Lung (tissue), 12 donors: Measurements from ENCODE around the gene LARGE1. TPM values are rescaled to one million over a fixed set of nuclear protein-coding genes. Genes with fewer than 3 reads are reported as not detected.
A peak's percentile ranks its signal among the peaks of the same experiment; 100 is the strongest.

Experiments
- ATAC-seq: fragments of 200-7000 bp; cut with Tn5 transposase; one replicate; pipeline ENCODE4 v1.9.1; 2020; ENCODE audit warnings: moderate number of reproducible peaks; ENCODE audit not compliant: insufficient read depth, low FRiP score
- DNase-seq, 3 donors: peaks; one replicate each; pipeline ENCODE4 v3.0.0-alpha.2; 2013 to 2017
- H3K27ac ChIP-seq, 2 donors: one replicate each; pipeline ENCODE4 v1.5.1; 2013; ENCODE audit warnings: mild to moderate bottlenecking in 2 of 2, moderate library complexity in 2 of 2, control low read depth in 1 of 2, inconsistent platforms in 1 of 2, low read depth in 1 of 2, low read length in 1 of 2
- H3K27me3 ChIP-seq, 3 donors: one replicate each; pipeline ENCODE4 v1.5.1; 2013; ENCODE audit warnings: low read length in 2 of 3; ENCODE audit not compliant: control insufficient read depth in 3 of 3, insufficient read depth in 3 of 3
- H3K36me3 ChIP-seq, 4 donors: one replicate each; pipeline ENCODE4 v1.5.1; 2013; ENCODE audit warnings: low read length in 4 of 4, mild to moderate bottlenecking in 1 of 4, moderate library complexity in 1 of 4; ENCODE audit not compliant: control insufficient read depth in 4 of 4, insufficient read depth in 4 of 4
- H3K4me1 ChIP-seq, 5 donors: one replicate each; pipeline ENCODE4 v1.5.1; 2013; ENCODE audit warnings: low read length in 5 of 5, mild to moderate bottlenecking in 2 of 5, moderate library complexity in 1 of 5; ENCODE audit not compliant: control insufficient read depth in 5 of 5, insufficient read depth in 5 of 5
- H3K4me3 ChIP-seq: one replicate; pipeline ENCODE4 v1.5.1; 2013; ENCODE audit warnings: mild to moderate bottlenecking, control low read depth, moderate library complexity
- H3K9ac ChIP-seq, 2 donors: one replicate each; pipeline ENCODE4 v1.5.1; 2013; ENCODE audit warnings: low read length in 2 of 2, control low read depth in 1 of 2; ENCODE audit not compliant: insufficient read depth in 1 of 2
- H3K9me3 ChIP-seq, 4 donors: one replicate each; pipeline ENCODE4 v1.5.1; 2013; ENCODE audit warnings: low read length in 3 of 4, mild to moderate bottlenecking in 1 of 4, moderate library complexity in 1 of 4; ENCODE audit not compliant: control insufficient read depth in 4 of 4, insufficient read depth in 3 of 4
- CTCF ChIP-seq: IDR thresholded peaks from 2 replicates; pipeline ENCODE4 v1.5.1; 2012; ENCODE audit warnings: mild to moderate bottlenecking; ENCODE audit errors: control extremely low read depth, extremely low read depth
- WGBS, 2 donors: extraction: QIAGEN DNeasy Blood & Tissue Kit; methylation state at CpG; one replicate each; pipeline ENCODE4 v1.1.7; 2013; 5-methylcytosine and 5-hydroxymethylcytosine counted together
- polyA plus RNA-seq, 2 donors: library from polyadenylated mRNA; stranded (reverse); fragments of 200-250 nt; gene quantifications; one replicate each; pipeline ENCODE4 v1.2.1, GENCODE V29; 2013
- total RNA-seq, 2 donors: library from RNA; depleted of rRNA in 1 of 2; stranded (reverse); fragments of >200 nt in 1 of 2; gene quantifications; one replicate each; pipeline ENCODE4 v1.2.1, GENCODE V29; 2014 to 2021
- donor health status: control.
- donor health status: control.
- donor health status: Bipolar disorder and iron deficiency.
- donor health status: healthy.
- donor health status: DM: yes; HTN: yes; CAD: no.

The LARGE1 gene
- total and polyA plus RNA-seq, 4 donors = 2.9 to 41.1 (median 15.4) TPM

GRCh38 chr22:33455036-33455435 lies 465.2 kb downstream of the LARGE1 start:
- Histone ChIP-seq H3K4me3 (no peak overlapping the region), H3K27me3 (no peaks in the 10 kb centered on the region), H3K4me1 (peaks cover 0 to 20% (median 0%) of the 10 kb centered on the region in 5 donors), H3K9ac (no peak overlapping the region), H3K27ac (no peak overlapping the region), H3K9me3 (no peaks in the 10 kb centered on the region), H3K36me3 (no peaks in the 10 kb centered on the region)
- DNase-seq (no peak), ATAC-seq (no peak)
- TF ChIP-seq CTCF = no peak
- WGBS, 2 donors = 86 to 94% methylated on average over 1 of the region's 1 CpG

GRCh38 chr22:33451866-33452469 lies 468.3 kb downstream of the LARGE1 start:
- WGBS, 2 donors = 61 to 71% methylated on average over 6 of the region's 6 CpGs

DNA sequence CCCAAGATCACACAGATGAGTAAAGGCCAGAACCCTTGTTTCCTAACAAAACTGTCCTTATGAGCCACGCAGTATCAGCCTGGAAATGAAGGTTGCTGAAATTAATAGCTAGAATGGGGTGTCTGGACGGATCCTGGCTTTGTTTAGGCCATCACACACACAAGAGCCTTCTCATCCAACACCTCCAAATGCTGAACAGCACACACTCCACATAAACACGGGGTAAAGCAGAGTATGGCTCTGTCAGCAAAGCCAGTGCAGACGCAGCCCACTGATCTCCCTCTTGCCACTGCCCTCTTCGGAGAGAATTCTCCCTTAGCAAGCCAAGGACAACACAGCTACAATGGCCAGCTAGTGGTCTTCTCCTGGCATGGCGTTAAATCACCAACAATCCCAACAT lies 469.5 kb downstream of the LARGE1 start:
- H3K9me3 ChIP-seq = no peaks in the 10 kb centered on the region
- 70 to 85% methylated on average over 6 of the region's 6 CpGs for WGBS, 2 donors
- DNase-seq (peak in 1 of 3 donors; percentile 28), ATAC-seq (no peak)
- no peak overlapping the region for H3K27ac ChIP-seq
- H3K36me3 ChIP-seq = no peaks in the 10 kb centered on the region
- no peaks in the 10 kb centered on the region for H3K27me3 ChIP-seq
- peaks cover 0 to 11% (median 0%) of the 10 kb centered on the region in 5 donors for H3K4me1 ChIP-seq
- H3K9ac ChIP-seq = no peak overlapping the region
- TF ChIP-seq CTCF = no peak
- no peak overlapping the region for H3K4me3 ChIP-seq

More at GRCh38 chr22:33451866-33452469, 468.3 kb downstream of the LARGE1 start:
- DNase-seq = no peak
- Histone ChIP-seq H3K27ac (no peak overlapping the region), H3K4me1 (peaks cover 0 to 11% (median 0%) of the 10 kb centered on the region in 5 donors), H3K27me3 (no peaks in the 10 kb centered on the region), H3K9ac (no peak overlapping the region), H3K9me3 (no peaks in the 10 kb centered on the region), H3K36me3 (no peaks in the 10 kb centered on the region), H3K4me3 (no peak overlapping the region)
- no peak for ATAC-seq
- no peak for TF ChIP-seq CTCF

DNA sequence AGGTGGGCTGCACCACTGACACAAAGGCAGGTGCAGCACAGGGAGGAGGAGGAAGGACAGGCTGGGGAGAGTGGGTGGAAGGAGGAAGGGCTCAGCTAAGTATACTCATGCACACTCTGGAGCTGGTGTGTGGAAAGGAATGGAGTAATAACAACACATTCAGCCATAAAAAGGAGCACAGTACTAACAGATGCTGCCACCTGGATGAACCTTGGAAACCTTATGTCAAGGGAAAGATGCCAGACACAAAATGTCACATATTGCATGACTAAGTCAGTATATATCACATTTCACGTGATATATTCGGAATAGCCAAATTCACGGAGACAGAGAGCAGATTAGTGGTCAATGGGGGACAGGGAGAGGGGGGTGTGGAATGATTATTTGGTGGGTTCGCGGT lies 472.5 kb downstream of the LARGE1 start:
- H3K9me3 ChIP-seq = no peaks in the 10 kb centered on the region
- H3K36me3 ChIP-seq = no peaks in the 10 kb centered on the region
- ATAC-seq = no peak
- DNase-seq = no peak
- peaks cover 0 to 12% (median 0%) of the 10 kb centered on the region in 5 donors for H3K4me1 ChIP-seq
- H3K4me3 ChIP-seq = no peak overlapping the region
- no peak for TF ChIP-seq CTCF
- H3K27me3 ChIP-seq = no peaks in the 10 kb centered on the region
- 89 to 90% methylated on average over 5 of the region's 5 CpGs for WGBS, 2 donors
- H3K27ac ChIP-seq = no peak overlapping the region
- H3K9ac ChIP-seq = no peak overlapping the region
